GM19467 (cell line): ENCODE measurements around the gene GGT1.
"Not testable (repeated sequence)": the region's sequence is repeated elsewhere in the genome, so short reads cannot be mapped to it uniquely, and the experiment has no call there.

Experiments used
- ATAC-seq: cut with Tn5 transposase; IDR thresholded peaks from one replicate; pipeline ENCODE4 v1.9.1; 2021; ENCODE audit warnings: mild to moderate bottlenecking, moderate library complexity; ENCODE audit not compliant: unreplicated experiment

GGT1 gene

DNA sequence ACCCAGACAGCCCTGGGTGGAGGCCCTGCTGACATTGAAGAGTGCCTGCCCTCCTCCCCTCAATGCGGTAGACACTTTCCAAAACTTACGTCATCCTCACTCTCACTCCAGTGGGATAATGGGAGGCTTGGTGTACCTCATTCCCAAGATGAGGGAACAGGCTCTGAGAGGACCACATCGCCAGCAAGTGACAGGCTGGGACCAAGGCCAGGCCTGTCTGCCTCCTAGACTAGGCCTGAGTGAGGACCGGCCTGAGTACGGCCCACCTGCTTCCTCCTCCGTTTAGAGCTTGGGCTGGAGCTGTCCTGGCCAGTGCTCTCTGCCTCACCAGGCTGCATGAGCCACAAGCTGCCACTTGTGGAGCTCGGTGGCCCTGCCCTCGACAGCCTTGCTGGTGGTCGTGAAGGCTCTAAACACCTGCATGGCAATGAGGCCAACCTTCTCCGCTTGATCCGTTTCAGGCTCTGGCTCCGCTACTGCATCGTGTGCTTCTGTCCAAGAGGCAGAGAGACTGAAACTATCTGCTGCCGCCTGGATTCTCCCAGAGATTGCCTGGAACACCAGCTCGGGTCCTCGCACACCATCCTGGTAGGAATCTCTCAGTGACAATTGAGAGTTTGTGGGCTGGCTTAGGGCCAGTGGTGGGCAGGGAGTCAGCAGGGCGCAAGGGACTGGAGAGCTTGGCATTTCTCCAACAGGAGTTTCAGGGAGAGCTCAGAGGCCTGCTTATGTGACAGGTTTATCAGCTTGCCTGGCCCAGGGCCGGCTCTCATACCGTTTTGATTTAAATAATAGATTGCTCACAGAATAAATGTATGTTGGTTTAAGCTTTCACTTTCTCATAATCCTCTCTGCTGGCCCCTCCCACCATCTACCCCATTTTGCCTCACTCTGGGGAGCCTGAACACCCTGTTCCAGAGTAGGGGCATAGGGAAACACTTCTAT lies 19.5 kb upstream of the GGT1 start:
- ATAC-seq, result no peak

DNA sequence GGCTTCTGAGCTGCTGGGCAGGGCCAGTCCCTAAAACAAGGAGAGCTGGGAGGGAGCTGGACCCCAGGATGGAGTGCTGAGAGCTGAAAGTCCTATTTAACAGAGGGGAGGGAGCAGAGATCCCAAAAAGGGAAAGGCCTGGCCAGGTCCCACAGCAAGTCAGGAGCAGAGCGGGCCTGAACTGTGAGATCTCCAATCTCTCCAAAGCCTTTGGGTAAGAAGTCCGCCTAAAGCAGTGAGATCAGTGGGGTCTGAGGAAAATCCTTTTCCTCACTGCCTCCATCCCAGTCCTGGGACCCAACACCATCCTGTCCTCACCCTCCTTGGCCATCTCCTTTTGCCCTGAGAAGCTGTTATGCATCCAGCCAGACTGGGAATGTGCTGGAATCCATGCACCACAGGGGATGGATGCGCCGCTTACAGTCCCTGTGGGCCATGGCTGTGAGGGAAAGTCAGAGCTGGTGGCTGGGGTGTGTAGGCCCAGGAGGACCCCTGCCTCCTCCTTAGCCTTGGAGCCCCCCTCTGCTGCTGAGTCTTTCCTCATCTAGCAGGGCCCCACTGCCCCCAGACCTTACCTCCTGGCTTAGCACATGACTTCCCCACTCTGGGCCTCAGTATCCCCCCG lies 18.7 kb upstream of the GGT1 start:
- ATAC-seq, result no peak

DNA sequence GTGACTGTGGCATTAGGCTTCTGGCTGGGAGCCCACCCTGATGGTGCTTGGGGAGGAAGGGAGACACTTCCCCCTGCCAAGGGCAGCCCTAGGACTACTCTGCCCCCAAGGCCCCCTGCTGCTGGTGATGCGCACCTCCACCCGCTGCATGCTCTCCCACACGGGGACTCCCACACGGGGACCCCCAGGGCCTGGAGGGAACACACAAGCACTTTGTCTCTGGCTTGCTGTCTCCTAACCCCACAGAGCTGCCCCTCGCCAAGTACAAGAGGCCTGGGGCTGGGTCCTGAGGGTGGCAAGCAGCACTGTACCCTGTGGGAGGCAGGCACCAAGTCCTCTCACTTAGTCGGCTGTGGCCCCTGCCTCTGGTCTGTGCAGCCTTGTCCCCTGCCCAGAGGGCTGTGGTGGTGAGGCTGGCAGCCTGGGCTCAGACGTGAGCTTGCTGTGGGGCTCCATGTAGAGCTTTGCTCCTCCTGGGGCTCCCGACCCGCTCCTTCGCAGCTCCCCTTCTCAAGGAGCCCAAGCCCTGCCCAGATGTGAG lies 18.1 kb upstream of the GGT1 start:
- no peak for ATAC-seq

DNA sequence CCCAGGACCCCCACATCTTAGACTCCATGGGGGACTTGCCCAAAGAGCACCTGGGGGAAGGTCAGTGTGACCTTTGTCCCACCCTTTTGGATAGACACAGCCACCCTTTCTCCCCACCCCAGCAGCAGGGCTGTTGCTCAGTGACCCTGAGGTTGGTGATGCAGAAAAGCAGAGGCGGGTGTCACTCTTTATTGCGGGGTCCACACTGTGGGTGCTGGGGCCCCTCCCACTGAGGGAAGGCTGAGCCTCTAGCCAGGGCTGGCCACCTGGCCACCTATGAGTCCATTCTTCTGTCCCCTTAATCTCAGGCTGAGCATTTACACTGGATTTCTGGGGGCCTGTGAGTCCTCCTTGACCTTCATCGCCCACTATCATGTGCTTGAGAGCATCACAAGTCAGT lies 17.5 kb upstream of the GGT1 start:
- ATAC-seq, result no peak

DNA sequence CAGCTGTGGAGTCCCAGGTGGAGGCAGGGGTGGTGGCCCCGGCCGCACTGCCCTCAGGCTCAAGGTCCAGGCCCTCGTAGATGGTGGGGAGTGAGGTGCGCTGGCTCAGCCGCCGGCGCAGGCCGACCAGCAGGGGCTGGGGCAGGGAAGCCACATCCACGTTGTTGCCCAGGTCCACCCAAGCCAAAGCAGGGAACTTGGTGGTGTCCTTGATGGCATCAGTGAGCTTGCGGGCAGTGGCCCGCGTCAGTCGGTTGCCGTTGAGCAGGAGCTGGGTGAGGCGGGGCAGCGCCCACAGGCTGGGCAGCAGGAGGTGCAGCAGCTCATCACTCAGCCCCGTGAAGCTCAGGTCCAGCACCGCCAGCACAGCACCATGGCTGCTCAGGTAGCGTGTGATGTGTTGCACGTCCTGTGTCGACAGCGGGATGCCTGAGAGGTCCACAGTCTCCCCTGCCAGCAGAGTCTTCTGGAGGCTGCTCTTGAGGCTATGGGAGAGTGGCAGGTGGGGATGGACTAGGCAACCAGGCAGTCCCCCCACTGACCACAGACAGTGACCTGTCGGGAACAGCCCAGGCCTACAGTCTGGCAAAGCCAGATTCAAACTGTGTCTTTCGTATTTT lies 17.0 kb upstream of the GGT1 start:
- no peak for ATAC-seq

DNA sequence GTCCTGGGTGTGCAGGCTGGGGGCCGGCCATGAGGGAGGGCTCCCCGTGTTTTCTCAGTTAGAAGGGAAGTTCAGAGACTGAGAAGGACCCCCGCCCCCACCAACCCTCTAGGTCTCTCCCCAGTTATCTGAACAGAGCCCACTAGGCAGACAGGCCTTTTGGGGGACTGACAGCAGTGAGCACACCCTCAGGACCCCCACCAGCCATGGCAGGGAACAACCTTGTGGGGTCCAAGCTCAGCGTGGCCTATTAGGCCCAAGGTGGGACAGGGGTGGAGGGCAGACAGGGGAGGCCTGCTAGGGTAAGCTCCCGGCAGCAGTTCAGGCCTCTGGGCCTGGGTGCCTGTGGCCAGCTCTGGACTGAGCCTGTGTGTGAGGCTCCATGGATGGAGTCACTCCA lies 15.7 kb upstream of the GGT1 start:
- no peak for ATAC-seq

DNA sequence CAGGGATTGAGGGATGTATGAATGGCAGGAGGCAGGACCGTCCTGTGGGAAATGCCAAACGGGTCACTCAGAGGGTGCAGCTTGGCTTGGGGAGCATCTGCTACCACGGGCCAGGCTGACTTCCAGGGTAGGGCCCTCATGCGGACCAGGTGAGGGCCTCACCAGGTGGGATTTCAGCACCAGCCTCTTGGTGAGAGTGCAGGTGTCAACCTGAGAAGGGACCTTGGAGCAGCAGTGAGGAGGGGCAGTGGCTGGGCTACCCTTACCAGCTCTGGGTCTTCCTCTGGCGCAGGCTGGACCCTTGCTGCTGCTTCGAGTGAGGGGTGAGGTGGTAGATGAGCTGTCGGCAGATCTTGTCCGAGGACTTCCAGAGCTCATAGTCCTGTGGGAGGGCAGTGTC lies 15.0 kb upstream of the GGT1 start:
- ATAC-seq, result no peak

DNA sequence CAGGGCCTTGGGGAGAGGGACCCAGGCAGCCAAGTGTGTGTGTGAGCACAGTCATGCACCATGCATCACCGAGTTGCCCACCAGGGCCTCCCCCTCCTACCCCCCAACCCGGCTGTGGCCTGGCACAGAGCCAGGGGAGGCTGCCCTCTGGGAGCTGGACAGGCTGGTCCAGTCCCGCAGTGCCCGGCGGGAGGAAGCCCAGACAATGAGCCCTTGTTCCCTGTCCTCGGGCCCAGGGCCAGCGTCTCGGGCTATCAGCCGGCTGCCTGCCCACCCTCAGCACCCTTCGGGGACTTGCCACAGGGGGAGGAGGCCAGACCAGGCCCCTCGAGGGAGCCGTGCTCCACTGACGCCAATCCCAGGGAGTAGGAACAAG lies 14.6 kb upstream of the GGT1 start:
- ATAC-seq, result no peak

DNA sequence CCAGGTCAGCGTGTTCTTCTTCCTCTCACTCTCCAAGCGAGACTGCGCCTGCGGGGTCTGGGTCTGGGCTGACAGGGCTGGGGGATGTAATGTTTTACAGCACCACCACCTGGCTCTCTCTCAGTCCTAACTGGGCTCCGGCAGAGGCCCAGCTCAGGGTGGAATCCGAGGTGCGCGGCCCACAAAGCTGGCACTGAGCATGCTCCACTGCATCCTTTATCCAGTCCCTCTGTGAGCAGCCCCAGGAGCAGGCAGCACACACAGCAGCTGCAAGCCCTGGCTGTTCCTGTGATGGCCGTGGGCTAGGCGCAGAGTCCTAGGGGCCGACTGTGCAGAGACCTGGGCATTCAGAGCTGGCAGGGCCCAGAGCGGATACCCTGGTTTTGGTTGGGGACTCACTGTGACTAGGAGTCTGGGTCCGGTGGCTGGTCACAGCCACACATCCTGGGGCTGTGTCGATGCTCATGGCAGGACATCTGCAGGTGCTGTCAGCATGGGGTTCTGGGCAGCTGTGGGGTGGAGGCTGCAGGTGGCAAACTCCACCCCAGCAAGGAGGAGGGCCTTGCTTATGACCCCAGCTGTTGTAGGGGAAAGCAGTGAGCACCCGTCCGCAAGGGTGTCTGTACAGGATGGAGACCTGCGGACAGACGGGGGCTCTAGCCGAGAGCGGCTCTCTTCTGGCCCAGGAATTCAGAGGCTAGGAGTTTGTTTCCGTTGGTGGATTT lies 14.1 kb upstream of the GGT1 start:
- no peak for ATAC-seq

DNA sequence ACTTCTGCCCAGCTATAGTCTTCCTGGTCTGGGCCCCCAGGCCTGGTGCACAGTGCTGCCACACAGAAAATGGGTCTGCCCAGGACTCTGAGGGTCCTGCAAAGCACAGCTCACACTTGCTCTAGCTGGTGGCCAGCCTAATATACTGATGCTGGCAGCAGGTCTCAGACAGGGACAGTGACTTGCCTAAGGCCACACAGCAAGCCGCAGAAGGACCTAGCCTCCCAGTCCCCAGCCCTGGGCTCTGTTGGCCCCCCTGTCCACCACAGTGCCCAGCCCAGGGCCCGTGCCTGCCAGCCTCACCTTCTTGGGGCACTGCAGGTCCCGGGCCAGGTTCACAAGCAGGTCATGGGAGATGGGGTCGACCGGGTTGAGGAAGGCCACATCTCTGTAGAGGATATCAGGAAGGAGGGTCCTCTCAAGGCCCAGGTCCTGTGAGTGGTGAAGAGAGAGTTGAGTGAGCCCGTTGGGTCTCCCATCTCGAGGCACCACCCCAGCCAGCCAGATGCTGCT lies 13.4 kb upstream of the GGT1 start:
- no peak for ATAC-seq

DNA sequence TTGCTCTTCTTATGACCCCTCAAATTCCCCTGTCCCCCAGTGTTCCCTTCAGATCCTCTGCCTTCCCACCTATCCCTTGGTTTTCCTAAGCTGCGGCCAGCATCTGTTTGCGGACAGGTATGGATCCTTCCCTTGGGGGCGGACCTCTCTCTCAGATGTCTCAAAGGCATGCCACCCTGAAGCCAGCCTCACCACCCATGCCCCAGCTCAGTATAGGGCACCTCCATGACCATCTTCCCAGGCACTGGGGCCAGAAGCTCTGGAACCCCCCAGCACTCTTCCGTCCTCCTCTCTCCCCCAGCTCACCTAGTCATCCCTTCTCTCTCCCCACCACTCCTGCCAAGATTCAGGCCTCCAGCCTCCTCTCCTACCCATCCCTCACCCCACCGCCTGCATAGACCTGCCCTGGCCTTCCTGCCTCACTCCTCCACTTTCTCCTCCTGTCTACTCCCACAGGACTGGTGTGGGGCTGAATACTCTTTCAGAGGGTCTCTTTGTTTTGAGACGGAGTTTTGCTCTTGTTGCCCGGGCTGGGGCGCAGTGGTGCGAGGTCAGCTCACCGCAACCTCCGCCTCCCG lies 12.3 kb upstream of the GGT1 start:
- ATAC-seq, result no peak

DNA sequence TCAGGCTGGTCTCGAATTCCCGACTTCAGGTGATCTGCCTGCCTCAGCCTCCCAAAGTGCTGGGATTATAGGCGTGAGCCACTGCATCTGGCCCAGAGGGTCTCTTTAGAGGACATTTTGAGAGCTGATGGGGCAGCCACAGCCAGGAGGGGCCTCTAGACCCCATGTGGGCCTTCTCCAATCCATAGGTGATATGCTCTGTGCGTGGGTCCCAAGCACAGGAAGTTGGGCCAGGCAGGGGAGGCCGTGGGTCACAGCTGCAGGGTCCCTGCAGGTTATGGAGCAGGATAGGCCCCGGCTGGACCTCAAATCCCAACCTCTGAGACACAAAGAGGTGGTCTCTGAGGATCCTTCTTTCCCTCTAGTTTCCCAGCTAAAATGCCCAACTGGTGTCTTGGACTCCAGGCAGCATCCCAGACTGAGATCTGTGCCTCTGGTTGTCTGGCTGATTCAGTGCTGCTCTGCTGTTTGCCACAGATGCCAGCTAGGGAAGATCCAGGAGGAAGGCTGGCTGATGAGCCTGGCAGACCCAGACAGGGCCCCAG lies 11.6 kb upstream of the GGT1 start:
- ATAC-seq, result no peak

DNA sequence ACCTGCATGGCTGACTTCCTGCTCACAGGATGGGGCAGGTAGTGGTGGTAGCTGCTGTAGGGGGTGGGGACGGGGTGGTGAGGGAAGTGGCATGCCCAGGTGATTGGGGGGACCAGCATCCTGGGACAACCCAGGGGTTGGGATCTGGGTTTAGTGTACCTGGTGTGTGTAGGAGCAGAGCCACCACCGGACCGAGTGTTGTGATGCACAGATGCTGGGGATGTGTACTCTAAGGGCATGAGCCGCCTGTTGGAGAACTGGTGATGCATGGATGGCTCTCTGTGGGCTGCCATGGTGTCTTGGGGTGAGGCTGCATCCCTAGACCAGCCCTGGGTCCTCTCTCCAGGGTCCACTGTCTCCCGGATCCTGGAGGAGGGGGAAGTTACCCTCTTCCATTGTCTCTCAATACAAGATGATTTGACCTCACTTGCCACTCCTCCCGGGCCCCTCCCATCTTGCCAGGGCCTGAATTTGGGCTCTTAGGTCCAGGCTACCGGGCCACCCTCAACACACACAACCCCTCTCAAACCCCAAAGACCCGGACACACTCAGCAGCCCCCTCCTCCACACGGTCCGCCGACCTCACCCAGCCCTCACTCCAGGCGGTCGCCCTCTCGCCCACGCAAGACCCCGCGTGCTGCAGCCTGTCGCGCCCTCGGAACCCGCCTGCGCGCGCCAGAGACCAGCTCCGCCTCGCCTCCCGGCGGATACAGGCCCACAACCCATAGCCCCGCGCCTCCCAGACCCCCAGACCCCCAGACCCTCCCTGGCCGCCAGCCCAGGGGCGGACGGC lies 10.7 kb upstream of the GGT1 start:
- ATAC-seq, result no peak

DNA sequence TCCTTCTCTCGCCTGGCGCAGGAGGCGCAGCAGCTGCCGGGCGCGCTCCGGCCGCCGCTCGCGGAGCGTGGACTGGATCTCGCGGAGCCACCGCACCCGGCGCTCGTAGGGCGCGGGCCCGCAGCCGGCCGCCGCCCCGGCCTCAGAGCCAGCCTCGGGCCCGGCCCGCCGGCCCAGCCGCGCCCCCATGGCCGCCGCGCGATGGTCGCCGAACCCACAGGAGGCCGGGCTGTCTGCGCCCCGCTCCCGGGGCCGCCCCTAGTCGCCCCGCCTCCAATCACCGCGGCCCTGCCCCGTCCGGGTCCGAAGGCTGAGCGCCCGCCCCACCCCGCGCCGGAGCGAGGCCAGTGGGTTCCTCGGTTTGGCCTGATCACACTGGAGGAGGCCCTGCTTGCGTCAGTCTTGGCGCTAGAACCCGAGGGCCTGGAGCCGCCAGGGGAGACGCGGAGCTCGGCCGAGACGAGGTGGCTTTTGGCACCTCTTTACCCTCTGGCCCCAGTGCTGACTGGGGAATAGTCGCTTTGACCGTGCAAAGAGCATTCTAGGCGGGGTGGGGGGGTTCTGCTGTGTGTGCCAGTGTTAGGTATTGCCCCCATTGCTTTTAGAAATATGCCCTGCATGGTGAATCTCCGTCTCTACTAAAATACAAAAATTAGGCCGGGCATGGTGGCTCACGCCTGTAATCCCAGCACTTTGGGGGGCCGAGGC lies 10.0 kb upstream of the GGT1 start, which contains the start of gene LRRC75B:
Gene LRRC75B, minus strand, starts transcription at position 223 of the 708 bp plus-strand sequence. Its CDS starts 34 bp downstream, at position 189.
- peak; percentile 84 for ATAC-seq

DNA sequence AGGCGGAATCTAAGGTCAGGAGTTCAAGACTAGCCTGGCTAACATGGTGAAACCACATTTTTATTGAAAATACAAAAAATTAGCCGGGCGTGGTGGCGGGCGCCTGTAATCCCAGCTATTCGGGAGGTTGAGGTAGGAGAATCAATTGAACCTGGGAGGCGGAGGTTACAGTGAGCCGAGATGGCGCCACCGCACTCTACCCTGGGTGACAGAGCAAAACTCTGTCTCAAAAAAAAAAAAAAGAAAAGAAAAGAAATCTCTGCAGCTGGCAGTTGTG lies 9.5 kb upstream of the GGT1 start:
- not testable (repeated sequence) for ATAC-seq

DNA sequence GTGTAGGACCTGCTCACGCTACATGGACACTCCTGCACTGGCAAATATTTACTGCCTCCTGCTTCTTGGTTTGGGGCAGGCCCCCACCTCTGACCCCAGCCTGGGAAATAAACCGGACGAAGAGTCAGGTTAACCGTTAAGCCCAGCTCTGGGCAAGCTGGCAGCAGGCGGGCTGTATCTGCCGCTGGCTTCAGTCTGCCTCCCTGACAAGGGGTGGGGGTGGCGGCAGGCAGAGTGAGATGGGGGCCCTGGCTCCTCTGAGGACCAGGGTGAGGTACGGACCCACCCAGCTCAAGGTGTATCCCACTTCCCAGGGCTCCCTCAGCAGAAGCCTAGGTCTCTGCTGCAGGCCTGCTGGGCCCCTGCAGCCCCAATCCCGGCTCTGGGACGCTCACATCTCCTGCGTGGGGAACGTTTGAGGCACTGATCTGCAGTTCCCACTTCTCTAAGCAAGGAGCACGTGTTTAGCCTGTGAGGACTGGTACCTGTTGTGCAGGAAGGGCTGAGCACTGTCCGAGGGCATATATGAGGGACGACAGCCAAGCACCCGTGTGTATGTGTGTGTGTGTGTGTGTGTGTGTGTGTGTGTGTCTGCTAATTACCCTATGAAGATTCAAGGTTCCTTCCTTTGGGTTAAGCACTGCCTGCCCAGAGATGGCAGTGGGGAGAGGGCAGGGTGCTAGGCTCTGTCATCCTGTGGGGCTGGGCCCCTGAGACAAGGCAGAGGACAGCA lies 9.0 kb upstream of the GGT1 start:
- ATAC-seq, result no peak

DNA sequence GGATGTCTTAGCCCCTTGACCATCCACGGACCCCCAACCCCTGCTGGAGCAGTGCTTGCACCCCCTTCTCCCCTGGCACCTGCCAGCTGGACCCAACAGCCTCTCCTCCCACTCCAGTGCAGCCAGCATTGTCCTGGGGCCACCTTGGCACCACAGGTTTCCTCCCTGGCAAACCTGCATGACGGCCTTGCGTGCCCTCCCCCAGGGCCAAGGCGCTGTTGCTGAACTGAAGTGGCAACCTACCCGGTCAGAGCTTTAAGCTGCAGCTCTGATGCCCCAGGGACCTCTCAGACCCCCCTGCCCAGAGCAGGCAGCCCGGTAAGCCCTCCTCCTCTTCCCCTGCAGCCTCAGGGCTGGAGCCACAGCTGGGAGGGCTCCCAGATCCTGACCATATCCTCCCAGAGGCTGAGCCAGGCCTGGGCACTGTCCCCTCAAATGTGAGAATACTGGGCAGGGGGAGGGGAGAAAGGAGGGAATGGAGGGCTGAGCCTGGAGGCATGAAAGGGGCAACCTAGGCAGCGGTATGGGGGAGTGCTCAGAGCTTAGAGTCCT lies 8.3 kb upstream of the GGT1 start:
- no peak for ATAC-seq

DNA sequence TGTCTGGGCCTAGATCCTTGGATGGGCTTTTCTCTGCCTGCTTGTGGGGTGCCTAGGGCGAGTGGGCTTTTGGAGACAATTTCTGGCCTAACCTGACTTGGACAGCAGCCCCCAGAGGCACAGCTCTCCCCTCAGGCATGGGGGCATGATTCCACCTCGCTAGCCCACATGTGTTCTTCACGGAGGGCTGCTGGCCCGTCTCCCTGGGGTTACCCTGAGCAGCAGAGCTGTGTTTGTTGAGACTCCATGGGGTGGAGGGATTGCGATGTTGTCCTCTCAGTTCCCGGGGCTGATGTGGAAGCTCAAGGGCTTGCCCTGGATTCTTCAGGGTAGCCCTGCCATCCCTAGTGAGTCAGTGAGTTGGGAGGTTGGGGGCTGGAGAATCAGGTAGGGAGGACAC lies 7.8 kb upstream of the GGT1 start:
- ATAC-seq, result no peak
